Liver (tissue), 9 donors: ENCODE results near the gene PLAAT5. TPM values are rescaled to one million over a fixed set of nuclear protein-coding genes. Genes with fewer than 3 reads are reported as not detected.
"Not testable (repeated sequence)": the region's sequence is repeated elsewhere in the genome, so short reads cannot be mapped to it uniquely, and the experiment has no call there.

Source experiments
- DNase-seq: peaks from one replicate; pipeline ENCODE4 v3.0.0-alpha.2; 2017; ENCODE audit warnings: low spot score
- H3K27ac ChIP-seq, 2 donors: one replicate each; pipeline ENCODE4 v1.7.0; 2013; ENCODE audit warnings: inconsistent platforms in 2 of 2, low read length in 2 of 2, control low read depth in 1 of 2, low read depth in 1 of 2, mild to moderate bottlenecking in 1 of 2
- H3K27me3 ChIP-seq, 4 donors: one replicate each; pipeline versions ENCODE4 v1.6.1 to v1.7.0; 2013; ENCODE audit warnings: low read length in 3 of 4, inconsistent platforms in 1 of 4, mild to moderate bottlenecking in 1 of 4, moderate library complexity in 1 of 4; ENCODE audit not compliant: control insufficient read depth in 4 of 4, insufficient read depth in 4 of 4
- H3K36me3 ChIP-seq, 4 donors: one replicate each; pipeline versions ENCODE4 v1.6.1 to v1.7.0; 2013; ENCODE audit warnings: low read length in 3 of 4, mild to moderate bottlenecking in 3 of 4, low read depth in 1 of 4, moderate library complexity in 1 of 4; ENCODE audit not compliant: control insufficient read depth in 4 of 4, insufficient read depth in 3 of 4
- H3K4me1 ChIP-seq, 4 donors: one replicate each; pipeline versions ENCODE4 v1.6.1 to v1.7.0; 2013; ENCODE audit warnings: low read length in 3 of 4, mild to moderate bottlenecking in 3 of 4, moderate library complexity in 1 of 4; ENCODE audit not compliant: control insufficient read depth in 4 of 4, insufficient read depth in 4 of 4
- H3K4me3 ChIP-seq, 3 donors: one replicate each; pipeline versions ENCODE4 v1.6.1 to v1.7.0; 2013; ENCODE audit warnings: low read length in 3 of 3, control low read depth in 1 of 3, low read depth in 1 of 3, mild to moderate bottlenecking in 1 of 3
- H3K9ac ChIP-seq, 2 donors: one replicate each; pipeline ENCODE4 v1.7.0; 2013; ENCODE audit warnings: low read length in 2 of 2, mild to moderate bottlenecking in 2 of 2, moderate library complexity in 2 of 2, control low read depth in 1 of 2, low read depth in 1 of 2
- H3K9me3 ChIP-seq, 4 donors: one replicate each; pipeline versions ENCODE4 v1.6.1 to v1.7.0; 2013; ENCODE audit warnings: low read length in 3 of 4; ENCODE audit not compliant: control insufficient read depth in 4 of 4
- FOXA1 ChIP-seq: IDR thresholded peaks from 2 replicates; pipeline ENCODE4 v1.6.1; 2016; ENCODE audit warnings: antibody characterized with exemption
- FOXA2 ChIP-seq: IDR thresholded peaks from 2 replicates; pipeline ENCODE4 v1.6.1; 2016; ENCODE audit warnings: antibody characterized with exemption
- GABPA ChIP-seq, 2 donors: IDR thresholded peaks in 1 of 2; conservative IDR thresholded peaks in 1 of 2; 2 replicates each; pipeline ENCODE4 v1.6.1; 2016; ENCODE audit warnings: antibody characterized with exemption in 2 of 2, mild to moderate bottlenecking in 1 of 2, moderate library complexity in 1 of 2
- HNF4A ChIP-seq, 2 donors: conservative IDR thresholded peaks; 2 replicates each; pipeline ENCODE4 v1.6.1; 2016; ENCODE audit warnings: antibody characterized with exemption in 2 of 2, mild to moderate bottlenecking in 2 of 2
- HNF4G ChIP-seq: IDR thresholded peaks from 2 replicates; pipeline ENCODE4 v1.6.1; 2016; ENCODE audit warnings: antibody characterized with exemption
- NR2F2 ChIP-seq: IDR thresholded peaks from 2 replicates; pipeline ENCODE4 v1.6.1; 2016; ENCODE audit warnings: antibody characterized with exemption
- RAD21 ChIP-seq, 2 donors: IDR thresholded peaks; 2 replicates each; pipeline ENCODE4 v1.6.1; 2016; ENCODE audit warnings: antibody characterized with exemption in 2 of 2, mild to moderate bottlenecking in 2 of 2
- REST ChIP-seq: IDR thresholded peaks from 2 replicates; pipeline ENCODE4 v1.6.1; 2016; ENCODE audit warnings: antibody characterized with exemption, mild to moderate bottlenecking
- RXRA ChIP-seq, 2 donors: IDR thresholded peaks; 2 replicates each; pipeline ENCODE4 v1.6.1; 2017 to 2018; ENCODE audit warnings: antibody characterized with exemption in 2 of 2, mild to moderate bottlenecking in 1 of 2
- SP1 ChIP-seq: IDR thresholded peaks from 2 replicates; pipeline ENCODE4 v1.6.1; 2018; ENCODE audit warnings: antibody characterized with exemption, mild to moderate bottlenecking
- YY1 ChIP-seq: IDR thresholded peaks from 2 replicates; pipeline ENCODE4 v1.6.1; 2016; ENCODE audit warnings: antibody characterized with exemption, mild to moderate bottlenecking
- WGBS: extraction: QIAGEN DNeasy Blood & Tissue Kit; methylation state at CpG from one replicate; pipeline ENCODE4 v1.1.7; 2013; 5-methylcytosine and 5-hydroxymethylcytosine counted together
- polyA plus RNA-seq, 2 donors: library from polyadenylated mRNA; stranded (reverse) in 1 of 2; unstranded in 1 of 2; fragments of 200-250 nt in 1 of 2; fragments of >200 nt in 1 of 2; fragmentation: Nextera tagmentation in 1 of 2; extraction: Ambion mirVana in 1 of 2; gene quantifications; one replicate each; pipeline versions ENCODE4 v1.2.1 to v1.2.3, GENCODE V29; 2013 to 2015
- total RNA-seq, 2 donors: library from RNA; depleted of rRNA; stranded (reverse); fragments of >200 nt; gene quantifications; one replicate each; pipeline ENCODE4 v1.2.3, GENCODE V29; 2014
- TF ChIP-seq, protein P1 (sequence below): IDR thresholded peaks from 2 replicates; pipeline ENCODE4 v1.6.1; 2016; ENCODE audit warnings: antibody characterized with exemption
- TF ChIP-seq, protein P2 (sequence below): IDR thresholded peaks from 2 replicates; pipeline ENCODE4 v1.6.1; 2016; ENCODE audit warnings: antibody characterized with exemption
- TF ChIP-seq, protein P3 (sequence below): IDR thresholded peaks from 2 replicates; pipeline ENCODE4 v1.6.1; 2016; ENCODE audit warnings: antibody characterized with exemption
- TF ChIP-seq, protein P4 (sequence below): fragments of 150-350 bp; IDR thresholded peaks from 2 replicates; pipeline ENCODE4 v1.5.1; 2017; ENCODE audit warnings: improper control_type of control experiment, low read depth, low read length; ENCODE audit not compliant: missing input control
- donor health status: healthy.
- donor health status: healthy.
- donor health status: healthy.
- donor health status: healthy.
- donor health status: healthy.

Gene PLAAT5
- total and polyA plus RNA-seq, 4 donors = 0.03 to 1.4 TPM; not detected in 2

DNA sequence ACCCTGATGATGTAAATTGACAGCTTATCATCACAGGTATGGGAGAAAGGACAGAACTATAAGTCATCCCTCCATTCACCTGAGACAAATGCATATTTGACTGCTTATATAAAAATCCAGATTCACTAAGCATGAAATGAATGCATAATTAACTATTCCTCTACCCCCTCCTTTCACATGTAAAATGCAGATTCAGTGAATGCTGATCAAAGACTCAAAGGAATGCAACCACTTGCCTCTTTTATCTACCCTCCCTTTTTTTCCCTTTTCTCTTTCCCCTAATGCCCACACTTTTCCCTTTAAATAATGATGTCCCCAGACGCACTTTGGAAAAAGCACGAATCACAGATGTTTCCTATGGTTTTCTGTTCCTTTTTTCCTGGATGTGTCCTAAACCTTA lies 41.1 kb upstream of the PLAAT5 start:
- Histone ChIP-seq H3K4me3 (no peak overlapping the region), H3K27ac (no peak overlapping the region), H3K4me1 (peaks cover 0 to 8% (median 5%) of the 10 kb centered on the region in 4 donors), H3K36me3 (no peaks in the 10 kb centered on the region), H3K9me3 (no peaks in the 10 kb centered on the region), H3K27me3 (no peaks in the 10 kb centered on the region), H3K9ac (no peak overlapping the region)
- WGBS = 89% methylated on average over 2 of the region's 2 CpGs
- DNase-seq = no peak
- TF ChIP-seq RAD21 (IDR thresholded peaks at IDR 0.05) (no peak), SP1 (no peak), RXRA (IDR thresholded peaks at IDR 0.05) (no peak)
- TF ChIP-seq, protein P1, sequence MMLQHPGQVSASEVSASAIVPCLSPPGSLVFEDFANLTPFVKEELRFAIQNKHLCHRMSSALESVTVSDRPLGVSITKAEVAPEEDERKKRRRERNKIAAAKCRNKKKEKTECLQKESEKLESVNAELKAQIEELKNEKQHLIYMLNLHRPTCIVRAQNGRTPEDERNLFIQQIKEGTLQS = no peak

- WGBS = 46% methylated on average over 4 of the region's 6 CpGs
- H3K9ac ChIP-seq, H3K4me3 ChIP-seq, H3K4me1 ChIP-seq, H3K27me3 ChIP-seq, H3K9me3 ChIP-seq, H3K36me3 ChIP-seq, DNase-seq, H3K27ac ChIP-seq: not testable (repeated sequence)
- TF ChIP-seq HNF4A (conservative IDR thresholded peaks at IDR 0.05) (peak in 1 of 2 donors; percentile 53), SP1 (peak; percentile 70), GABPA (IDR thresholded peaks at IDR 0.05 in 1 of 2, conservative IDR thresholded peaks at IDR 0.05 in 1 of 2) (peak in 1 of 2 donors; percentile 65), REST (peak; percentile 19), RXRA (IDR thresholded peaks at IDR 0.05) (peak; percentile 77 to 86), YY1 (peak; percentile 85), FOXA2 (peak; percentile 47)
- TF ChIP-seq, protein P2, sequence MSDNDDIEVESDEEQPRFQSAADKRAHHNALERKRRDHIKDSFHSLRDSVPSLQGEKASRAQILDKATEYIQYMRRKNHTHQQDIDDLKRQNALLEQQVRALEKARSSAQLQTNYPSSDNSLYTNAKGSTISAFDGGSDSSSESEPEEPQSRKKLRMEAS = peak; percentile 33
These were observed 40.3 kb upstream of the PLAAT5 start for GRCh38 chr11:63531074-63531792.

- peaks cover 0 to 5% (median under 1%) of the 10 kb centered on the region in 4 donors for H3K4me1 ChIP-seq
- no peak for TF ChIP-seq RXRA (IDR thresholded peaks at IDR 0.05)
- TF ChIP-seq, protein P3, sequence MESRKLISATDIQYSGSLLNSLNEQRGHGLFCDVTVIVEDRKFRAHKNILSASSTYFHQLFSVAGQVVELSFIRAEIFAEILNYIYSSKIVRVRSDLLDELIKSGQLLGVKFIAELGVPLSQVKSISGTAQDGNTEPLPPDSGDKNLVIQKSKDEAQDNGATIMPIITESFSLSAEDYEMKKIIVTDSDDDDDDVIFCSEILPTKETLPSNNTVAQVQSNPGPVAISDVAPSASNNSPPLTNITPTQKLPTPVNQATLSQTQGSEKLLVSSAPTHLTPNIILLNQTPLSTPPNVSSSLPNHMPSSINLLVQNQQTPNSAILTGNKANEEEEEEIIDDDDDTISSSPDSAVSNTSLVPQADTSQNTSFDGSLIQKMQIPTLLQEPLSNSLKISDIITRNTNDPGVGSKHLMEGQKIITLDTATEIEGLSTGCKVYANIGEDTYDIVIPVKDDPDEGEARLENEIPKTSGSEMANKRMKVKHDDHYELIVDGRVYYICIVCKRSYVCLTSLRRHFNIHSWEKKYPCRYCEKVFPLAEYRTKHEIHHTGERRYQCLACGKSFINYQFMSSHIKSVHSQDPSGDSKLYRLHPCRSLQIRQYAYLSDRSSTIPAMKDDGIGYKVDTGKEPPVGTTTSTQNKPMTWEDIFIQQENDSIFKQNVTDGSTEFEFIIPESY = no peak
- TF ChIP-seq NR2F2 = no peak
- no peak for TF ChIP-seq YY1
- TF ChIP-seq, protein P4, sequence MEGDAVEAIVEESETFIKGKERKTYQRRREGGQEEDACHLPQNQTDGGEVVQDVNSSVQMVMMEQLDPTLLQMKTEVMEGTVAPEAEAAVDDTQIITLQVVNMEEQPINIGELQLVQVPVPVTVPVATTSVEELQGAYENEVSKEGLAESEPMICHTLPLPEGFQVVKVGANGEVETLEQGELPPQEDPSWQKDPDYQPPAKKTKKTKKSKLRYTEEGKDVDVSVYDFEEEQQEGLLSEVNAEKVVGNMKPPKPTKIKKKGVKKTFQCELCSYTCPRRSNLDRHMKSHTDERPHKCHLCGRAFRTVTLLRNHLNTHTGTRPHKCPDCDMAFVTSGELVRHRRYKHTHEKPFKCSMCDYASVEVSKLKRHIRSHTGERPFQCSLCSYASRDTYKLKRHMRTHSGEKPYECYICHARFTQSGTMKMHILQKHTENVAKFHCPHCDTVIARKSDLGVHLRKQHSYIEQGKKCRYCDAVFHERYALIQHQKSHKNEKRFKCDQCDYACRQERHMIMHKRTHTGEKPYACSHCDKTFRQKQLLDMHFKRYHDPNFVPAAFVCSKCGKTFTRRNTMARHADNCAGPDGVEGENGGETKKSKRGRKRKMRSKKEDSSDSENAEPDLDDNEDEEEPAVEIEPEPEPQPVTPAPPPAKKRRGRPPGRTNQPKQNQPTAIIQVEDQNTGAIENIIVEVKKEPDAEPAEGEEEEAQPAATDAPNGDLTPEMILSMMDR = no peak
- TF ChIP-seq, protein P2 = no peak
- TF ChIP-seq, protein P1 = no peak
- no peak for TF ChIP-seq RAD21 (IDR thresholded peaks at IDR 0.05)
- TF ChIP-seq HNF4G = no peak
- no peak for TF ChIP-seq FOXA1
These were observed 39.1 kb upstream of the PLAAT5 start for GRCh38 chr11:63530021-63530420.

More at GRCh38 chr11:63530021-63530420, 39.1 kb upstream of the PLAAT5 start:
- H3K9ac ChIP-seq = no peak overlapping the region
- no peak overlapping the region for H3K27ac ChIP-seq
- H3K36me3 ChIP-seq = no peaks in the 10 kb centered on the region
- no peaks in the 10 kb centered on the region for H3K9me3 ChIP-seq
- DNase-seq = no peak
- no peak overlapping the region for H3K4me3 ChIP-seq
- 94% methylated on average over 2 of the region's 2 CpGs for WGBS
- no peaks in the 10 kb centered on the region for H3K27me3 ChIP-seq
